ENCODE results near the gene CACFD1.

DNA sequence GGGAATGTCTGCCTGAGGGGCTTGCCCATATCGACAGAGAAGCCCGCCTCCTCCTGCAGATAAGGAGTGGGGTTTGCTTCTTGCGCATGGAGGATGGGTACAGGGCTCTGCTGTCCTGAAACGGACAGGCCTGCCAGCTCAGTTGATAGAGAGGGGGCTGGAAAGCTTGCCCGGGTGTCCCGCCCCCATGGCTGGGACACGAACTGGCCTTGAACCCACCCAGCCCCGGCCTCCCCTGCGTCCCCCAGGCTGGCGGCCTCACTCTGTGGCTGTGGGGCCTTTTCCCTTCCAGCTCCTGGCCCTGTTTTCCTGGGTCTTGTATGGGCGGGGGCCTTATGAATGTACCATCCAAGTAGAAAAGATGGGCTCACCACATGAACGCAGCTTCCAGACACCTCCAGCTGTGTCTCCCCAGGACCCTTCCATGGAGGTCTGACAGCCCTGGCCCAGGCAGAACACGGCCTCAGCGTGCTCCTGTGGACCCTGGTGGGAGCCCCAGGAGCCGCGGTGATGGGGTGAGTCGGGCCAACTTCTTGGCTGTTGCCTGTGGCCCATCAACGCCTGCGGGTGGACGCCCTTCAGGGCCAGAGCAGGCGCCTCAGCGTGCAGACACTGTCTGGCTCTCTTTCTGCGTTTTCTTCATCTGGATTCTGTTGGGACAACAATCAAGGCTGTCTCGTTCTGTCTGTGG, 35.0 kb downstream of the CACFD1 start:
- TF ChIP-seq, protein P1, sequence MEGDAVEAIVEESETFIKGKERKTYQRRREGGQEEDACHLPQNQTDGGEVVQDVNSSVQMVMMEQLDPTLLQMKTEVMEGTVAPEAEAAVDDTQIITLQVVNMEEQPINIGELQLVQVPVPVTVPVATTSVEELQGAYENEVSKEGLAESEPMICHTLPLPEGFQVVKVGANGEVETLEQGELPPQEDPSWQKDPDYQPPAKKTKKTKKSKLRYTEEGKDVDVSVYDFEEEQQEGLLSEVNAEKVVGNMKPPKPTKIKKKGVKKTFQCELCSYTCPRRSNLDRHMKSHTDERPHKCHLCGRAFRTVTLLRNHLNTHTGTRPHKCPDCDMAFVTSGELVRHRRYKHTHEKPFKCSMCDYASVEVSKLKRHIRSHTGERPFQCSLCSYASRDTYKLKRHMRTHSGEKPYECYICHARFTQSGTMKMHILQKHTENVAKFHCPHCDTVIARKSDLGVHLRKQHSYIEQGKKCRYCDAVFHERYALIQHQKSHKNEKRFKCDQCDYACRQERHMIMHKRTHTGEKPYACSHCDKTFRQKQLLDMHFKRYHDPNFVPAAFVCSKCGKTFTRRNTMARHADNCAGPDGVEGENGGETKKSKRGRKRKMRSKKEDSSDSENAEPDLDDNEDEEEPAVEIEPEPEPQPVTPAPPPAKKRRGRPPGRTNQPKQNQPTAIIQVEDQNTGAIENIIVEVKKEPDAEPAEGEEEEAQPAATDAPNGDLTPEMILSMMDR (IDR thresholded peaks at IDR 0.05): no peak
- no peak for TF ChIP-seq POLR2A (IDR thresholded peaks at IDR 0.05)

Data from uterus (tissue), 2 donors.